Smooth muscle cell (in vitro differentiated cells): ENCODE measurements around the gene BMP8A. TPM values are rescaled to one million over a fixed set of nuclear protein-coding genes. Genes with fewer than 3 reads are reported as not detected.

Experiments
- DNase-seq: peaks from one replicate; lab custom pipeline; 2025; ENCODE audit not compliant: unreplicated experiment; lab: John Stamatoyannopoulos, UW
- H2AFZ ChIP-seq: fragments of 200-600 bp; sonication (generic); 2 replicates; pipeline ENCODE4 v1.6.0; 2016; ENCODE audit warnings: antibody characterized with exemption, low read depth, mild to moderate bottlenecking
- H3F3A ChIP-seq: fragments of 200-600 bp; sonication (generic); 2 replicates; pipeline ENCODE4 v1.6.0; 2017; ENCODE audit warnings: antibody characterized with exemption, low read depth
- H3K27ac ChIP-seq: fragments of 200-600 bp; sonication (generic); 2 replicates; pipeline ENCODE4 v1.5.1; 2016; ENCODE audit warnings: low read depth, mild to moderate bottlenecking
- H3K27me3 ChIP-seq: fragments of 200-600 bp; sonication (generic); 2 replicates; pipeline ENCODE4 v1.6.1; 2016; ENCODE audit warnings: low read depth, mild to moderate bottlenecking
- H3K36me3 ChIP-seq: fragments of 200-600 bp; sonication (generic); 2 replicates; pipeline ENCODE4 v1.5.1; 2016; ENCODE audit warnings: low read depth
- H3K4me1 ChIP-seq: fragments of 200-600 bp; sonication (generic); 2 replicates; pipeline ENCODE4 v1.5.1; 2016; ENCODE audit warnings: low read depth
- H3K4me2 ChIP-seq: fragments of 200-600 bp; sonication (generic); 2 replicates; pipeline ENCODE4 v1.6.0; 2016; ENCODE audit warnings: mild to moderate bottlenecking
- H3K4me3 ChIP-seq: fragments of 200-600 bp; sonication (generic); 2 replicates; pipeline ENCODE4 v1.5.1; 2016; ENCODE audit warnings: mild to moderate bottlenecking
- H3K79me2 ChIP-seq: fragments of 200-600 bp; sonication (generic); 2 replicates; pipeline ENCODE4 v1.6.0; 2016; ENCODE audit warnings: low read depth, mild to moderate bottlenecking
- H3K9ac ChIP-seq: fragments of 200-600 bp; sonication (generic); 2 replicates; pipeline ENCODE4 v1.6.0; 2016; ENCODE audit warnings: low read depth
- H3K9me3 ChIP-seq: fragments of 200-600 bp; sonication (generic); replicated peaks from 2 replicates; pipeline ENCODE4 v1.5.1; 2016; ENCODE audit warnings: low read depth
- H4K20me1 ChIP-seq: fragments of 200-600 bp; sonication (generic); 2 replicates; pipeline ENCODE4 v1.6.0; 2016; ENCODE audit warnings: low read depth
- WGBS: methylation state at CpG from one replicate; pipeline ENCODE4 v1.1.7; 2016; ENCODE audit warnings: low lambda C conversion rate; 5-methylcytosine and 5-hydroxymethylcytosine counted together
- polyA plus RNA-seq: library from polyadenylated mRNA; unstranded; fragments of >200 nt; fragmentation: Nextera tagmentation; extraction: Ambion mirVana; gene quantifications from 2 replicates; pipeline ENCODE4 v1.2.1, GENCODE V29; 2016
- total RNA-seq: library from RNA; depleted of rRNA; stranded (reverse); fragments of >200 nt; gene quantifications from 2 replicates; pipeline ENCODE4 v1.2.3, GENCODE V29; 2014
- TF ChIP-seq, protein P1 (sequence below): fragments of 200-600 bp; sonication (generic); IDR thresholded peaks from 2 replicates; pipeline ENCODE4 v1.5.1; 2017; ENCODE audit warnings: borderline replicate concordance, mild to moderate bottlenecking, antibody characterized with exemption; ENCODE audit not compliant: insufficient read depth, poor library complexity, severe bottlenecking

Gene BMP8A
- total and polyA plus RNA-seq, 2 experiments from 2014 or later = 0.10 to 1.4 TPM

DNA sequence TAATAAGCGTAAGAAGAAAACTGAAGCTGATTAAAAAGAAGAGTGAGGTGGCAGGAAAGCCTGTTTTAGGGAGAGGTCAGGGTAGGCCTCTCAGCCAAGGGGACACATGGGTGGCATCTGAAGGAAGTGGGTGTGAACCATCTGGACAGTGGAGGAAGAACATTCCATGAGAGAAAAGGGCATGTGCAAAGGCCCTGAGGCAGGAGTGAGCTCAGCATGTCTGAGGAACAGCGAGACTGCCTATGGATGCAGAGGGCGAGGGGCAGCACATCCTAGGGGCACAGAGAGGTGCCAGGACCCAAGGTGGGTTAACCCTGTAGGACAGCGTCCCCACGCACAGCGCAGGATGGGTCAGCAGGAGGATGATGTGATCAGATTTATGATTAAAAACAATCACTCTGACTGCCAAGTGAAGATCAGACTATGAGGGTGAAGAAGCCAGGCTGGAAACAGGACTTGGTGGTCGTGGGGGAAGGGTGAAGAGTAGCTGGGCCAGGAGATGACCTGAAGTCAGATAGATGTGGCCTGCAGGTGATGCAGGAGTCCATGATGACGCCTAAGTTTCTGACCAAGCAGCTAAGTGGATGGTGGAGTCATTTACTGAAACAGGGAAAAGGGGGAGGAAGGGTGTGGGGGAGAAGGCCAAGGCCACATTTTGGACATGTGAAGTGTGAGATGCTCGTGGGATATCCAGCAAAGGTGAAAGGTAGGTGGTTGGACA is 47.3 kb downstream of the BMP8A start:
- Histone ChIP-seq H3K27me3 (no peaks in the 10 kb centered on the region), H4K20me1 (no peaks in the 10 kb centered on the region), H3K36me3 (peaks cover 4% of the 10 kb centered on the region), H3K4me3 (no peak overlapping the region), H3K79me2 (no peaks in the 10 kb centered on the region), H3K9me3 (no peaks in the 10 kb centered on the region), H3F3A (no peaks in the 10 kb centered on the region), H3K9ac (no peak overlapping the region), H2AFZ (no peak overlapping the region), H3K27ac (no peak overlapping the region), H3K4me1 (no peaks in the 10 kb centered on the region), H3K4me2 (no peak overlapping the region)
- no peak for DNase-seq
- WGBS = 92% methylated on average over 9 of the region's 9 CpGs
- TF ChIP-seq, protein P1, sequence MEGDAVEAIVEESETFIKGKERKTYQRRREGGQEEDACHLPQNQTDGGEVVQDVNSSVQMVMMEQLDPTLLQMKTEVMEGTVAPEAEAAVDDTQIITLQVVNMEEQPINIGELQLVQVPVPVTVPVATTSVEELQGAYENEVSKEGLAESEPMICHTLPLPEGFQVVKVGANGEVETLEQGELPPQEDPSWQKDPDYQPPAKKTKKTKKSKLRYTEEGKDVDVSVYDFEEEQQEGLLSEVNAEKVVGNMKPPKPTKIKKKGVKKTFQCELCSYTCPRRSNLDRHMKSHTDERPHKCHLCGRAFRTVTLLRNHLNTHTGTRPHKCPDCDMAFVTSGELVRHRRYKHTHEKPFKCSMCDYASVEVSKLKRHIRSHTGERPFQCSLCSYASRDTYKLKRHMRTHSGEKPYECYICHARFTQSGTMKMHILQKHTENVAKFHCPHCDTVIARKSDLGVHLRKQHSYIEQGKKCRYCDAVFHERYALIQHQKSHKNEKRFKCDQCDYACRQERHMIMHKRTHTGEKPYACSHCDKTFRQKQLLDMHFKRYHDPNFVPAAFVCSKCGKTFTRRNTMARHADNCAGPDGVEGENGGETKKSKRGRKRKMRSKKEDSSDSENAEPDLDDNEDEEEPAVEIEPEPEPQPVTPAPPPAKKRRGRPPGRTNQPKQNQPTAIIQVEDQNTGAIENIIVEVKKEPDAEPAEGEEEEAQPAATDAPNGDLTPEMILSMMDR = no peak

DNA sequence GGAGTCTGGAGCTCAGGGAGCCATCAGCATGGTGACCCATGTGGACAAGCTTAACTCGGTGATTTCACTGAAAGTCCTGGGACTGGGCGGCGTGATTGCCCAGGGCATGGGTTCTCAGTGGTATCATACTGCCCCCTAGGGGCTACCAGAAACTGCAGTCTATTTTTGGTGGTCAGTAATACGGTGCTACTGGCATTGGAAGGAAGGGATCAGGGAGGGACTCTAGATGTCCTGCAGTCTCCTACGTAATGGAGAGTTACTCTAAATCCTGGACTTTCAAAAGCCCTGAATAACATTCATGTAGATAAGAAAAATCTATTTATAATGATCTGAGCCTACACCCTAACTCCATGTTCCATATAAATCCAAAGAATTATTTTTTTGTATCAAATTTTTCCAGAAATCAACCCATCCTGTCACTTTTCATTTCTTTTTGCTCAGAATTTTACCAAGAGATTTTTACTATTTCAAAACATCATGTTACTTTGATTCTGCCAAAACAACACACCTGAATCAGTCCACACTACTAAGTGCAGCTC is 47.9 kb downstream of the BMP8A start:
- DNase-seq = no peak
- 22% methylated on average over 5 of the region's 5 CpGs for WGBS
- H3K4me2 ChIP-seq = no peak overlapping the region

DNA sequence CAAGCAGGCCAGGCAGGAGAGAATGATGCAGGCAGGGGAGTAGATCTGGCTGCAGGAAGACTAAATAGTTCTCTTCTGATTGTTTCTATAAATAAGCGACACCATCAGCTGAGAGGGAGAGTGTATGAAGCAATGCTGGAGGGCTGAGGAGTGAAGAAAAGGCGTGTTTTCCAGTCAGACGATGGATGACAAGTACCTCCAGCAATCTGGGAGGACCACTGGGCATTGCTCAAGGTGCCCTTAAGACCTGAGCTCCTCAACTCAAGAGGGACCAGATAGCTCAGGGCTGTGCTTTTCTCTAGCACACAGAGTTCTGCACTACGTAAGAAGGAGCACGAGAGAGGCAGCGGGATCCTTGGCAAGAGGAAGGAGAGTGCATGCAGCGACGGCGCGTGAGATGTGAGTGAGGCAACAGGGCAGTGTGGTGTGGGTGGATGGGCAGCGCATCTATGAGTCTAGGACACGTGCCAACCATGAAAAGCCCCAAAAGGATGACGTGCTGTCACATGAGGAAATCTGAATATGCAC is 49.1 kb downstream of the BMP8A start:
- WGBS = 95% methylated on average over 13 of the region's 13 CpGs

More for the DNA sequence above, 47.9 kb downstream of the BMP8A start:
- Histone ChIP-seq H3K27ac (no peak overlapping the region), H3K4me1 (no peaks in the 10 kb centered on the region), H4K20me1 (no peaks in the 10 kb centered on the region), H3K9me3 (no peaks in the 10 kb centered on the region), H3K27me3 (no peaks in the 10 kb centered on the region), H3K4me3 (no peak overlapping the region), H3K9ac (no peak overlapping the region), H3F3A (no peaks in the 10 kb centered on the region), H2AFZ (no peak overlapping the region), H3K79me2 (no peaks in the 10 kb centered on the region), H3K36me3 (peaks cover 4% of the 10 kb centered on the region)
- TF ChIP-seq, protein P1 = peak; percentile 83

More for the DNA sequence above, 49.1 kb downstream of the BMP8A start:
- no peak for DNase-seq
- H3K9ac ChIP-seq = no peak overlapping the region
- H2AFZ ChIP-seq = no peak overlapping the region
- peaks cover 4% of the 10 kb centered on the region for H3K36me3 ChIP-seq
- no peaks in the 10 kb centered on the region for H3F3A ChIP-seq
- no peaks in the 10 kb centered on the region for H3K9me3 ChIP-seq
- no peak overlapping the region for H3K27ac ChIP-seq
- no peaks in the 10 kb centered on the region for H4K20me1 ChIP-seq
- H3K4me1 ChIP-seq = no peaks in the 10 kb centered on the region
- H3K4me2 ChIP-seq = no peak overlapping the region
- no peaks in the 10 kb centered on the region for H3K27me3 ChIP-seq
- TF ChIP-seq, protein P1 = no peak
- H3K4me3 ChIP-seq = no peak overlapping the region
- no peaks in the 10 kb centered on the region for H3K79me2 ChIP-seq
